IPS-15b (cell line): Measurements from ENCODE around the gene SKAP1.

Experiments
- H3K27me3 ChIP-seq: one replicate; pipeline ENCODE4 v1.6.1; 2013; ENCODE audit warnings: low read length; ENCODE audit not compliant: control insufficient read depth, insufficient read depth
- H3K36me3 ChIP-seq: one replicate; pipeline ENCODE4 v1.6.1; 2013; ENCODE audit warnings: low read length; ENCODE audit not compliant: control insufficient read depth, insufficient read depth
- H3K4me1 ChIP-seq: one replicate; pipeline ENCODE4 v1.6.1; 2013; ENCODE audit warnings: mild to moderate bottlenecking, low read length; ENCODE audit not compliant: control insufficient read depth, insufficient read depth
- H3K4me3 ChIP-seq: one replicate; pipeline ENCODE4 v1.5.1; 2013; ENCODE audit warnings: low read depth, low read length
- H3K9ac ChIP-seq: one replicate; pipeline ENCODE4 v1.6.1; 2013; ENCODE audit warnings: low read depth, mild to moderate bottlenecking, low read length
- H3K9me3 ChIP-seq: one replicate; pipeline ENCODE4 v1.6.1; 2013; ENCODE audit warnings: mild to moderate bottlenecking, low read length; ENCODE audit not compliant: control insufficient read depth, insufficient read depth

The SKAP1 gene

DNA sequence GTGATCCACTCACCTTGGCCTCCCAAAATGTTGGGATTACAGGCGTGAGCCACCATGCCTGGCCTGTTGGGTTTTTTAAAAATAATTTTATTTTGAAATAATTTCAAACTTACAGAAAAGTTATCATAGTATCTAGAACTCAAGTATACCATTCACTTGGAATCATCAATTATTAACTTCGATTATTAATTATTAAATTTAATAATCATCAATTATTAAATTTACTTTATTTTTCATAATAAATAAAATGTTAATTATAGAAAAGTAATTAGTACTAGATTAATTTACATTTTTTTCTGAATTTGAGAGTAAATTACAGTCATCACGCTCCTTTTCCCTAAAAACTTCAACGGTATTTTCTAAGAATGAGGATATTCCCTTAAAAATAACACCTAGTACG lies 13.7 kb upstream of the SKAP1 start:
- Histone ChIP-seq H3K36me3 (no peaks in the 10 kb centered on the region), H3K27me3 (peaks cover 2% of the 10 kb centered on the region), H3K4me3 (no peak overlapping the region), H3K9ac (no peak overlapping the region), H3K9me3 (no peaks in the 10 kb centered on the region), H3K4me1 (no peaks in the 10 kb centered on the region)

DNA sequence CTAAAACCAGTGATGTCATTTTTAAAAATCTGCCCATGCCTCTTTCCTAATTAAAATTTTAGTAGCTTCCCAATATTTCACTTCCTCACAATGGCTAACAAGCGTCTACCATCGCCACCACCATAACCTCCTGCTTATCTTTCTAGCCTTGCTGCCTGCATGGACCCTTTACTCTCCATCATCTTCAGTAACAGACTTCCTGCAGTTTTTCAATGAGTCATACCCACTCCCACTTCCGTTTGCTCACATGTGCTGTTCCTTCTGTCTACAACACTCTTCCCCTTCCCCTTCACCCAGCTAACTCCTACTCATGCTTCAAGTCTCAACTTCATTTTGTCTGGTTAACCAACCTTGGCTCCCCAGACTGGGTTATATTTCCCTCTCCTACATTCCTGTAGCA lies 12.8 kb upstream of the SKAP1 start:
- Histone ChIP-seq H3K4me1 (no peaks in the 10 kb centered on the region), H3K27me3 (no peaks in the 10 kb centered on the region)

DNA sequence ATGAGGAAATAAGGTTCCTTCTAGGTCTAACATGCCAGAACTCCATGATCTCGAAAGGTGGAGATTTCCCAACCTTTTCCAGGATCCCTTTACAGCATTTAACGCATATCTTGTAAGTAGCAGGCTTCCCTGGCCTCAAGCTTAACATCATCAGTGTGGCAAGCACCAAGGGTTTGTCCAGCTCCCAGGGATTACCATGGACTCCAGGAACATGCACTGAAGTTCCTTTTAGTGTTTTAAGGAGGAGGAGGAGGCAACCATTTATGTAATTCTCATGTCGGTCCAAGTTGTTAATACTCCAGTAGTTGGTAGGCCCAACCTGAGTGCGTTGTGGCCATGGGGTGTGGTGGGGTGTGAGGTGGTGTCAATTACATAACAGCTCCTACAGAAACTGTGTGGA lies 11.8 kb upstream of the SKAP1 start:
- no peaks in the 10 kb centered on the region for H3K36me3 ChIP-seq
- no peak overlapping the region for H3K9ac ChIP-seq
- H3K27me3 ChIP-seq: no peaks in the 10 kb centered on the region
- H3K4me3 ChIP-seq: no peak overlapping the region
- H3K9me3 ChIP-seq: no peaks in the 10 kb centered on the region
- no peaks in the 10 kb centered on the region for H3K4me1 ChIP-seq

More for the DNA sequence above, 12.8 kb upstream of the SKAP1 start:
- Histone ChIP-seq H3K9me3 (no peaks in the 10 kb centered on the region), H3K9ac (no peak overlapping the region), H3K36me3 (no peaks in the 10 kb centered on the region), H3K4me3 (no peak overlapping the region)

DNA sequence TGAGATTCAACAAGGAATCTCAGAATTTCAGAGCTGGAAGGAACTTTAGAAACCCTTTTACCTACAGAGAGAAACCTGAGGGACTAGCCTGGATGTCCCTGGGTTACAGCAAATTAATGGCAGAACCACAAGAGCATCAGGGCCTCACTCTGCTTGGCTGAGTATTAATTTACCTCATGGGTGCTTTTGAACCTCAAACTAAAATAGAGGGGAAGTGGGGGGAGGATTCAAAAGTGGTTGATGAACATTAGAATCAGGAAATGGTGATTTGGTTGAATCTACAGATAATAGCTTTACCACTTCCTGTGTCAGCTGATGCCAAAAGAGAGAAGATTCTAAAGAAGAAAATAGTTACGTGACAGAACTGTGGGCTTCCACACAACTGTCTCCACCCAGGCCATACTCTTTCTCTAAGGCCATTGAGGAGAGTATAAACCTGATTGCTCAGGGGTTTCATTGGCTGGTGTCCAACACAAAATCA lies 11.3 kb upstream of the SKAP1 start:
- no peaks in the 10 kb centered on the region for H3K9me3 ChIP-seq
- H3K27me3 ChIP-seq: no peaks in the 10 kb centered on the region
- H3K4me1 ChIP-seq: no peaks in the 10 kb centered on the region
- H3K36me3 ChIP-seq: no peaks in the 10 kb centered on the region
- no peak overlapping the region for H3K9ac ChIP-seq
- no peak overlapping the region for H3K4me3 ChIP-seq

DNA sequence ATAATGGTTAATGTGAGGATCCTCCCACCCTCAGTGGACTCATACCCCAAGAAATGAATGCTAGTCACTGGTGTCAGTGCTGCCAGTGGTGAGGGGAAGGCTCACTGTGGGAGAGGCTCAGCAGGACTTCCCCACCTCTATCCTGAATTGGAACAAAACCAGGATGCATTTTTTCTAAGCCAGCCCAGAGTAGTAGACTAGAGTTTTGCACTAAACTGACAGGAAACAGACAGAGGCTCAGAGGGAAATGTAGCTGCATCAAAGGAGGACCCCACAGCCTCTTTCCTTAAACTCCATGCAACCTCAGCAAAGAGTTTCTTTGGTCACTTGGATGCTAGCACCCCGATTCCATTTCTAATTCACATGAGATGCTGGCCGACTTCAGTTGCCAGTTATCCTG lies 10.7 kb upstream of the SKAP1 start:
- no peaks in the 10 kb centered on the region for H3K4me1 ChIP-seq
- no peak overlapping the region for H3K4me3 ChIP-seq
- H3K9me3 ChIP-seq: no peaks in the 10 kb centered on the region
- H3K36me3 ChIP-seq: no peaks in the 10 kb centered on the region
- H3K9ac ChIP-seq: no peak overlapping the region
- no peaks in the 10 kb centered on the region for H3K27me3 ChIP-seq

DNA sequence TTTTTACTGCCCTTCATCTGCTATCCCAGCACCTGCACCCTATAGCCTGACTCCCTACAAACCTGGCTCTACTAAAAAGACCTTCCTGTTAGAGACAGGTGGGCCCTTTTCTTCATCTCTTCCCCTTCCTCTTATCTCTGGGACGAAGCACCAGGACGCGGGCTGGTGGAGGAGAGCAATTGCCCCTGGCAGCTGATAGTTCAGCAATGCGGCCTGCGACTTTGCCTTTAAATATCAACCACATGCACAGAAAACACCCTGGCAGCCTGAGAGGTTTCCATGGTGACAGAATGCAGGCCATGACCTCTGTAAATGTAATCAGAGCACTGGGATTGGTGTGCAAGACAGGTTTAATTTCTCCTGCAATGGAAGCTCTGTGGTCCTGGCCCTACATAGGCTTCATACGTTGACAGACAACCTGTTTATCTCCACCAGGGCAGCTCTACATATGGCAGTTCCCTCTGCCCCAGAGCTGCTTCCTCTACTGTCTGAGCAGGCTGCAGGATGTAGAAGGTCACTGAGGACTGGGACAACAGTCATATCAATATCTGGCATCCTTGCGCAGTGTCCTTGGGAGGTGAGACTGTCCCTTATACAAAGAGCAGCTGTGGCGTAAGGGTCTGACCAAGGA lies 10.0 kb upstream of the SKAP1 start:
- Histone ChIP-seq H3K4me3 (no peak overlapping the region), H3K9me3 (no peaks in the 10 kb centered on the region), H3K4me1 (no peaks in the 10 kb centered on the region), H3K36me3 (no peaks in the 10 kb centered on the region), H3K9ac (no peak overlapping the region), H3K27me3 (no peaks in the 10 kb centered on the region)

DNA sequence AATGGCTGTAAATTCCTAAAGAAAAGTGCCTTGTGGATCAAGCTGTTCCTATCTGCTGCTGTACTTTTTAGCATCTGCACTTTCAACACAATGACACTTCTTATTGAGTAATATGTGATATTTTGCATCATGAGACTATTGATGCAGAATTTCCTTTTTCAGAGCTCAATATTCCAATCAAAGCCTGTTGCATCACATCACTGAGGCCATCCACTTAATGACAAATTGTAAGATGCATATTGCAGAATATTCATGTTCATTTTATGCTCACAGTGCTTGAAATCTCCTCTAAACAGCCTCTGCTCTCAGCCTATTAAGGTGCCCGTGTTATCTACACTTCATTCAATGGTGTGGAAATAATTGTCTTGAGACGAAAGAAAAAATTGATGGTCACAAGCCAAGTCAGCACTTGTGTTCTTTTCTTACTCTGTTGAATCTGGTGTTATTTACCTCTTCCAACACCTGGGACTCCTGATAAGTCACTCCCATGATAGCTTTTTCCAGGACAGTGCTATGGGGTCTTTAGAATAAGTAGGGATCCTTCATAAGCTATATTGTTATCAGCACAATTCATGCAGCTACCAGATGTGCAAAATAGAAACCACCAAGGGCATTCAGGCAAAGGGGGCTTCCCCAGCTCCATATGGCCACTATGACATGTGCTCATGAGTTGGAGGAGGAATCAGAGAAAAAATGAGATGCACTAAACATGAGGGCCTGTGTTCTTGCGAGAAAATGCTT lies 9.3 kb upstream of the SKAP1 start:
- Histone ChIP-seq H3K9me3 (no peaks in the 10 kb centered on the region), H3K27me3 (no peaks in the 10 kb centered on the region), H3K36me3 (no peaks in the 10 kb centered on the region), H3K4me3 (no peak overlapping the region), H3K4me1 (no peaks in the 10 kb centered on the region), H3K9ac (no peak overlapping the region)

DNA sequence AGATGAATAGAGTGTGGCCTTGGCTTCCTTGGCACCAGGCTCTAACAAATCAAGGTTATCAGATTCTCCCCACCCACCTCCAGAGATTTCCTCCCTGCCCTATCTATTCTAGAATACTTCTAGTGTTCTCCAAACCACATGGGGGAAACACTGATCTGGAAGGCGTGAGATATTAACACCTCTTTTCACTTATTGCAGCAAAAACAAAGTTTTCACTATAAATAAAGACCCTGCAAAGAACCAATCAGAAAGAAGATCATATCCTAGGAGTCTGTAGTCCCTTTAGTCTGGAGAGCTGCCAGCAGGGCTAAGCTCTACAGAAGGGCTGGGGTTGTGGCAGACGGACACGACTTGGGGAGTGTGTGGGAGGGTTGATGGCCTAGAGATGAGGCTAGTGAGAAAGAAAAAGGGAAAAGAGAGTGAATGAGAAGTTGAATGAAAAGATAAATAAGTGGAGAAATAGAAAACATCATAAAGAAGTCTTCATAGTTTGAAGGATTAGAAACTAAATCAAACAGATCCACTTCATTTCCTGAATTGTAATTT lies 8.6 kb upstream of the SKAP1 start:
- H3K9me3 ChIP-seq: no peaks in the 10 kb centered on the region
- H3K27me3 ChIP-seq: peaks cover 2% of the 10 kb centered on the region
- no peaks in the 10 kb centered on the region for H3K36me3 ChIP-seq

DNA sequence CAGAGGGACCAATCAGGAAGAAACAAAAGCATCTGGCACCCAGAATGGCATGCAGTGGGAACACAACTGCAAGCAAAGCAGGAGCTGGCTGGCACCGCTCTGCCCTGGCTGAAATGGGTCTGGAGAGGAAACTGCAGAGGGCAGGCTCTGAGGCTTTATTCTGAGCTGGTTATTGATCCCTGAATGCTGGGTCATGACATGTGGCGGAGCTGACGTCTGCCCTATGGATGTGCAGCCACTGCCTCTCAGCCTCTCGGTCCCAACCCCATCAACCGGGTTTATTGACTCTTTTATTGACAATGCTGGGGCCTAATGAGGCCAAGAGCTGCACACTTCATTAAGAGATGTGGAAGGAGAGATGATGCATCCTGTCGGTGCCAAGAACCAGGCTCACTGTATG lies 3.9 kb upstream of the SKAP1 start:
- H3K4me3 ChIP-seq: no peak overlapping the region
- no peaks in the 10 kb centered on the region for H3K4me1 ChIP-seq
- H3K9ac ChIP-seq: no peak overlapping the region
- no peaks in the 10 kb centered on the region for H3K9me3 ChIP-seq
- no peaks in the 10 kb centered on the region for H3K36me3 ChIP-seq
- peaks cover 44% of the 10 kb centered on the region for H3K27me3 ChIP-seq

More for the DNA sequence above, 8.6 kb upstream of the SKAP1 start:
- no peak overlapping the region for H3K4me3 ChIP-seq
- H3K9ac ChIP-seq: no peak overlapping the region
- H3K4me1 ChIP-seq: no peaks in the 10 kb centered on the region

DNA sequence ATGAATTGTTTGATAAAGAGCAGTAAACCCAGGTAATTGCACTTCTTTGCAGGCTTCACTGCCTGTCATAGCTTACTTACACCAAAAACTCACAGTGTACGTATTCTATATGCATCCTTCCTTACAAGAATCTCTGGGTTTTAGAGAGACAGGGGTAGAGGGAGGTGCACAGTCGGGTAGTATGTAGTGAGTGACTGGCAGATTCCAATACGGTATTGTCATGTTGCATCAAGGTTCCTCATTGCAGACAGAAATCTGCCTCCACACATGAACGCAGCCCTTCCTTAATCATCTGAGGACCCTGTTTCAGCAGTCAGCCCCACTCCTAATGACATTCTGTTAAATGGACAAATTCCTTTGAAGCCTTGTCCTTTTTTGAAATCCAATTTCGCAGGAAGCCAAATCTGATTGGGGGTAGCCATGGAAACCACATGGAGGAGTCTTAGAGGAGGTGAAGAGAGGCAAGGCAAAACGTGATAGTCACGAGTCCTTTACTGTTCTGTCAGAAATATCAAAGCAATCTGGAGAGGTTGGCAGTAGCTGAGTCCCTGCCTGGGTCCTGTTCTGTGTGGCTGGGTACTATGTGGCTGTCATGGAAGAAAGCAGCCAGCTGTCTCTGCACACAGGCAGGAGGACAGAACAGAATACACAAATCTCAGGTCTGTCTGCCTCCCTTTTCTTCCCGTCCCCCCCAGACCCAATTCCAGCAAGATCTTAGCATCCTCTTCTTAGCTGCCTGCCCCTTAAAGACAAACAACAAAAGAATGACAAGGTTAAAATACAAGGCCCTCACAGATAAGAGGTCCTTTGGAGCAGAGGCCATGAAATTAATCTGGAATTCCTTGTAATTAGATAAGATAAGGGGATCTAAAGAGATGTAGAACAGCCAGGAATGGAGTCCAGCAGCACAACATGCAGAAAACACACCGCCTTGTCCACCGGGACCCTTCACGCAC lies 3.1 kb upstream of the SKAP1 start:
- H3K27me3 ChIP-seq: peaks cover 50% of the 10 kb centered on the region
- no peaks in the 10 kb centered on the region for H3K36me3 ChIP-seq
- no peaks in the 10 kb centered on the region for H3K9me3 ChIP-seq
- H3K9ac ChIP-seq: no peak overlapping the region
- H3K4me3 ChIP-seq: no peak overlapping the region
- H3K4me1 ChIP-seq: no peaks in the 10 kb centered on the region

DNA sequence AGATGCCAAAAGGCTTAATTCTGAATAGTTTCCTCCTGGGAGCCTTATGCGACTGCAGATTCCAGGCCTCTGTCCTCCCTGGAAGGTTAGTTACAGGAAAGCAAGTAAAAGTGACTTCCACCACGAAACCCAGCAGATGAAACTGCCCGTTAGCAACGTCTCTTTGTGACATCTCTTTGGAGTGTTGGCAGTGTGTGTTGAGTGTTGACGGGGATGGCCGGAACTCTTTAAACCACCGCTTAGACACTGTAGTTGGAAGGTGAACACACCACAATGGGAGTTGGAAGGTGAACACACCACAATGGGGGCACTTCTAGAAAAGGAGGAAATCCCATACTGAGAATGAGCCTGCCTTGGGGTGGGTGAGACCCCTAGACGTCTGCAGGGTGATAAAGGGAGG lies 858 bp downstream of the SKAP1 start:
- Histone ChIP-seq H3K36me3 (no peaks in the 10 kb centered on the region), H3K4me3 (peak overlapping the region; percentile 5), H3K27me3 (peaks cover 50% of the 10 kb centered on the region), H3K9me3 (no peaks in the 10 kb centered on the region), H3K4me1 (no peaks in the 10 kb centered on the region), H3K9ac (no peak overlapping the region)
